VCaP (cell line): Measurements from ENCODE around the gene NOP58.
A peak's percentile ranks its signal among the peaks of the same experiment; 100 is the strongest.
"Not testable (repeated sequence)": the region's sequence is repeated elsewhere in the genome, so short reads cannot be mapped to it uniquely, and the experiment has no call there.

Experiments
- H3K27ac ChIP-seq: fragments of 450-650 bp; 2 replicates; pipeline ENCODE4 v1.5.1; 2017
- TF ChIP-seq, protein P1 (sequence below): fragments of 450-650 bp; conservative IDR thresholded peaks from 2 replicates; pipeline ENCODE4 v1.5.1; 2017; ENCODE audit warnings: mild to moderate bottlenecking, moderate library complexity

Gene NOP58

GRCh38 chr2:202314116-202314515 is 48.6 kb downstream of the NOP58 start:
- TF ChIP-seq, protein P1, sequence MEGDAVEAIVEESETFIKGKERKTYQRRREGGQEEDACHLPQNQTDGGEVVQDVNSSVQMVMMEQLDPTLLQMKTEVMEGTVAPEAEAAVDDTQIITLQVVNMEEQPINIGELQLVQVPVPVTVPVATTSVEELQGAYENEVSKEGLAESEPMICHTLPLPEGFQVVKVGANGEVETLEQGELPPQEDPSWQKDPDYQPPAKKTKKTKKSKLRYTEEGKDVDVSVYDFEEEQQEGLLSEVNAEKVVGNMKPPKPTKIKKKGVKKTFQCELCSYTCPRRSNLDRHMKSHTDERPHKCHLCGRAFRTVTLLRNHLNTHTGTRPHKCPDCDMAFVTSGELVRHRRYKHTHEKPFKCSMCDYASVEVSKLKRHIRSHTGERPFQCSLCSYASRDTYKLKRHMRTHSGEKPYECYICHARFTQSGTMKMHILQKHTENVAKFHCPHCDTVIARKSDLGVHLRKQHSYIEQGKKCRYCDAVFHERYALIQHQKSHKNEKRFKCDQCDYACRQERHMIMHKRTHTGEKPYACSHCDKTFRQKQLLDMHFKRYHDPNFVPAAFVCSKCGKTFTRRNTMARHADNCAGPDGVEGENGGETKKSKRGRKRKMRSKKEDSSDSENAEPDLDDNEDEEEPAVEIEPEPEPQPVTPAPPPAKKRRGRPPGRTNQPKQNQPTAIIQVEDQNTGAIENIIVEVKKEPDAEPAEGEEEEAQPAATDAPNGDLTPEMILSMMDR: no peak
- H3K27ac ChIP-seq: no peak overlapping the region

- H3K27ac ChIP-seq: peak overlapping the region; percentile 69
- TF ChIP-seq, protein P1: no peak
These were observed 51.7 kb downstream of the NOP58 start for GRCh38 chr2:202317080-202317857.

GRCh38 chr2:202320362-202320761 is 54.8 kb downstream of the NOP58 start:
- not testable (repeated sequence) for H3K27ac ChIP-seq

DNA sequence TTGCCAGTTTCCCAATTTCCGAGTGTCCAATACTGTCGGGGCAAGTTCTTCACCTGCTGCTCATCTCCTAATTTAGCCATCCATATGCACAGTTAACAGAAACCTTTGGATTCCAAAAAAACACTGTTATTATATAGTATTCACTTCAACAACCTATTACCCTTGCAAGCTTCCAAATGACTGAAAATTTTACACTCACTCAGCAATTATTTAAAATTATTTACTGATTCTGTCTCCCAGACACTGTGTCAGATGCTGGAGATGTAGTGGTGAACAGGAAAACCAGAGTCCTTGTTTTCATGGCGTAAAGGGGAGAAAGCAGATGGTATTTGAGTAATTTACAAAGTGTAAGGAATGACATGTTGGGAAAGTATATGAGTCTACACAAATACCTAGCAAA is 56.9 kb downstream of the NOP58 start:
- no peak overlapping the region for H3K27ac ChIP-seq
- TF ChIP-seq, protein P1: no peak

DNA sequence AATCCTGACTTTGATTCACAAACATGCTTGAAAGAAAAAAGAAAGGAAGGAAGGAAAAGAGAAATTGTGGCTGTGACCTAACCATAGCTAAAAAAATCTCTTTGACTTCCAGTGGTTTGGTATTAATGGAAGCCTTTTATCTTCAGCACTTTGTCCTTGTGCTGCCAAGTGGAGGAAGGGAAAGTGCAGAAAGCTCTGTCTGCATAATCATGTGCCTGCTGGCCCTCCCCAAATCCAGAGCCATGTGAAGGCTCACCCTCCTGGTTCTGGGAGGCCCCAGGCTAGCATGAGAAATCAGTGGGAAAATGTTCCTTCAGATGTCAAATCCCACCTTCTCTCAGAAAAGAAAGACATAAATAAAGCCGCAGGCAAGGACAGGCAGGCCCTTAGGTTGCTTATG is 62.3 kb downstream of the NOP58 start:
- H3K27ac ChIP-seq: no peak overlapping the region
- TF ChIP-seq, protein P1: no peak

- TF ChIP-seq, protein P1: no peak
- no peak overlapping the region for H3K27ac ChIP-seq
These were observed 70.4 kb downstream of the NOP58 start for GRCh38 chr2:202335791-202336467.

- TF ChIP-seq, protein P1: no peak
- no peak overlapping the region for H3K27ac ChIP-seq
These were observed 71.6 kb downstream of the NOP58 start for GRCh38 chr2:202337151-202337550.
